ENCODE results near the gene MOBP. TPM values are rescaled to one million over a fixed set of nuclear protein-coding genes. Genes with fewer than 3 reads are reported as not detected.

MOBP gene
- total RNA-seq, 2 donors from 2014 or later, result not detected

GRCh38 chr3:39469945-39470344 is 2.5 kb downstream of the MOBP start:
- Histone ChIP-seq H3K27me3 (replicated peaks; ENCODE audit: insufficient read depth) (no peaks in the 10 kb centered on the region), H3K27ac (no peak overlapping the region), H3K36me3 (no peaks in the 10 kb centered on the region), H3K4me1 (ENCODE audit: control insufficient read depth in 1 of 2, low read depth in 2 of 2) (no peaks in the 10 kb centered on the region), H3K9me3 (no peaks in the 10 kb centered on the region), H3K4me3 (no peak overlapping the region)
- ATAC-seq (ENCODE audit: insufficient number of reproducible peaks, low FRiP score, low read depth), result no peak
- DNase-seq (ENCODE audit: low spot score), result no peak
- no peak for TF ChIP-seq CTCF (IDR thresholded peaks at IDR 0.05)

- Histone ChIP-seq H3K27ac (no peak overlapping the region), H3K4me3 (no peak overlapping the region), H3K4me1 (ENCODE audit: control insufficient read depth in 1 of 2, low read depth in 2 of 2) (no peaks in the 10 kb centered on the region), H3K9me3 (peaks cover 2% of the 10 kb centered on the region), H3K27me3 (replicated peaks; ENCODE audit: insufficient read depth) (no peaks in the 10 kb centered on the region), H3K36me3 (no peaks in the 10 kb centered on the region)
- no peak for ATAC-seq (ENCODE audit: insufficient number of reproducible peaks, low FRiP score, low read depth)
- no peak for DNase-seq (ENCODE audit: low spot score)
- TF ChIP-seq CTCF (IDR thresholded peaks at IDR 0.05), result no peak
Observed at GRCh38 chr3:39471652-39472051, 4.2 kb downstream of the MOBP start.

- no peak overlapping the region for H3K4me3 ChIP-seq
- no peaks in the 10 kb centered on the region for H3K4me1 ChIP-seq (ENCODE audit: control insufficient read depth in 1 of 2, low read depth in 2 of 2)
- DNase-seq (ENCODE audit: low spot score) (no peak), ATAC-seq (ENCODE audit: insufficient number of reproducible peaks, low FRiP score, low read depth) (no peak)
- H3K27me3 ChIP-seq (replicated peaks; ENCODE audit: insufficient read depth), result no peaks in the 10 kb centered on the region
- H3K36me3 ChIP-seq, result no peaks in the 10 kb centered on the region
- H3K27ac ChIP-seq, result no peak overlapping the region
- TF ChIP-seq CTCF (IDR thresholded peaks at IDR 0.05), result no peak
- peaks cover 3% of the 10 kb centered on the region for H3K9me3 ChIP-seq
Observed at GRCh38 chr3:39473452-39474125, 6.1 kb downstream of the MOBP start.

GRCh38 chr3:39474126-39474515 is 6.6 kb downstream of the MOBP start:
- Histone ChIP-seq H3K9me3 (peaks cover 3% of the 10 kb centered on the region), H3K4me3 (no peak overlapping the region), H3K27ac (no peak overlapping the region), H3K27me3 (replicated peaks; ENCODE audit: insufficient read depth) (no peaks in the 10 kb centered on the region), H3K36me3 (no peaks in the 10 kb centered on the region), H3K4me1 (ENCODE audit: control insufficient read depth in 1 of 2, low read depth in 2 of 2) (no peaks in the 10 kb centered on the region)
- no peak for TF ChIP-seq CTCF (IDR thresholded peaks at IDR 0.05)
- DNase-seq (ENCODE audit: low spot score), result no peak
- no peak for ATAC-seq (ENCODE audit: insufficient number of reproducible peaks, low FRiP score, low read depth)

GRCh38 chr3:39476783-39477182 is 9.3 kb downstream of the MOBP start:
- TF ChIP-seq CTCF (IDR thresholded peaks at IDR 0.05), result no peak
- Histone ChIP-seq H3K9me3 (peaks cover 3% of the 10 kb centered on the region), H3K4me3 (no peak overlapping the region), H3K27ac (no peak overlapping the region), H3K4me1 (ENCODE audit: control insufficient read depth in 1 of 2, low read depth in 2 of 2) (no peaks in the 10 kb centered on the region), H3K36me3 (no peaks in the 10 kb centered on the region), H3K27me3 (replicated peaks; ENCODE audit: insufficient read depth) (no peaks in the 10 kb centered on the region)
- DNase-seq (ENCODE audit: low spot score) (no peak), ATAC-seq (ENCODE audit: insufficient number of reproducible peaks, low FRiP score, low read depth) (no peak)
